GM23338 (cell line): Measurements from ENCODE around the gene C10orf105. TPM values are rescaled to one million over a fixed set of nuclear protein-coding genes. Genes with fewer than 3 reads are reported as not detected.

Experiments
- ATAC-seq: fragments of 200-7000 bp; cut with Tn5 transposase; 3 replicates; pipeline ENCODE4 v1.9.1; 2020
- DNase-seq: peaks from one replicate; pipeline ENCODE4 v3.0.0-alpha.2; 2015; ENCODE audit warnings: low spot score
- H2AFZ ChIP-seq: fragments of 200-600 bp; sonication (generic); 2 replicates; pipeline ENCODE4 v1.8.0; 2016; ENCODE audit warnings: antibody characterized with exemption, mild to moderate bottlenecking, moderate library complexity
- H3F3A ChIP-seq: fragments of 200-600 bp; sonication (generic); replicated peaks from 2 replicates; pipeline ENCODE4 v1.8.0; 2017; ENCODE audit warnings: antibody characterized with exemption, mixed run types, low read depth
- H3K27ac ChIP-seq: fragments of 200-600 bp; sonication (generic); 2 replicates; pipeline ENCODE4 v1.6.1; 2016; ENCODE audit warnings: low read depth
- H3K27me3 ChIP-seq: fragments of 200-600 bp; sonication (generic); 2 replicates; pipeline ENCODE4 v1.8.0; 2016; ENCODE audit warnings: mild to moderate bottlenecking, mixed run types, moderate library complexity; ENCODE audit not compliant: insufficient read depth
- H3K36me3 ChIP-seq: fragments of 200-600 bp; sonication (generic); 2 replicates; pipeline ENCODE4 v1.8.0; 2016; ENCODE audit warnings: mild to moderate bottlenecking; ENCODE audit not compliant: insufficient read depth
- H3K4me1 ChIP-seq: fragments of 200-600 bp; sonication (generic); 2 replicates; pipeline ENCODE4 v1.8.0; 2016; ENCODE audit warnings: mild to moderate bottlenecking, moderate library complexity; ENCODE audit not compliant: insufficient read depth
- H3K4me2 ChIP-seq: fragments of 200-600 bp; sonication (generic); 2 replicates; pipeline ENCODE4 v1.7.1; 2017; ENCODE audit warnings: mixed run types
- H3K4me3 ChIP-seq: fragments of 200-600 bp; sonication (generic); 2 replicates; pipeline ENCODE4 v1.6.1; 2016; ENCODE audit warnings: mixed run types
- H3K79me2 ChIP-seq: fragments of 200-600 bp; sonication (generic); replicated peaks from 2 replicates; pipeline ENCODE4 v1.8.0; 2017; ENCODE audit warnings: mild to moderate bottlenecking; ENCODE audit not compliant: insufficient read depth
- H3K9me2 ChIP-seq: fragments of 200-600 bp; sonication (generic); 2 replicates; pipeline ENCODE4 v1.8.0; 2017; ENCODE audit not compliant: insufficient read depth
- H4K20me1 ChIP-seq: fragments of 200-600 bp; sonication (generic); replicated peaks from 2 replicates; pipeline ENCODE4 v1.8.0; 2017; ENCODE audit warnings: mild to moderate bottlenecking; ENCODE audit not compliant: insufficient read depth
- H3K27ac Mint-ChIP-seq: 2 replicates; pipeline ENCODE4 v1.8.0; 2020; ENCODE audit warnings: inconsistent platforms, mild to moderate bottlenecking, moderate library complexity, mixed read lengths
- H3K27me3 Mint-ChIP-seq: 3 replicates; pipeline ENCODE4 v1.8.0; 2022; ENCODE audit warnings: low read depth, mild to moderate bottlenecking, moderate library complexity, mixed read lengths, inconsistent platforms; ENCODE audit not compliant: insufficient read depth, poor library complexity
- H3K36me3 Mint-ChIP-seq: 3 replicates; pipeline ENCODE4 v1.8.0; 2021; ENCODE audit warnings: low read depth, mild to moderate bottlenecking, inconsistent platforms, moderate library complexity, mixed read lengths
- H3K4me1 Mint-ChIP-seq: 3 replicates; pipeline ENCODE4 v1.8.0; 2020; ENCODE audit warnings: mild to moderate bottlenecking, inconsistent platforms, mixed read lengths
- H3K4me3 Mint-ChIP-seq: 3 replicates; pipeline ENCODE4 v1.8.0; 2021; ENCODE audit warnings: moderate library complexity, mild to moderate bottlenecking, inconsistent platforms, mixed read lengths
- H3K9me3 Mint-ChIP-seq: 3 replicates; pipeline ENCODE4 v1.8.0; 2020; ENCODE audit warnings: moderate library complexity, mild to moderate bottlenecking, inconsistent platforms, mixed read lengths
- CREB1 ChIP-seq: fragments of 250-450 bp; sonication (Bioruptor Pico); IDR thresholded peaks from 2 replicates; pipeline ENCODE4 v1.5.0; 2020; ENCODE audit warnings: low read depth, mild to moderate bottlenecking, moderate library complexity
- EZH2 ChIP-seq: fragments of 200-600 bp; sonication (generic); IDR thresholded peaks from one replicate; pipeline ENCODE4 v1.8.0; 2017; ENCODE audit warnings: antibody characterized with exemption, mild to moderate bottlenecking, low read depth; ENCODE audit not compliant: unreplicated experiment
- EZH2phosphoT487 ChIP-seq: fragments of 200-600 bp; sonication (generic); IDR thresholded peaks from one replicate; pipeline ENCODE4 v1.8.1; 2018; ENCODE audit warnings: antibody characterized with exemption; ENCODE audit not compliant: unreplicated experiment
- ZNF114 ChIP-seq: fragments of 250-450 bp; sonication (Bioruptor Pico); IDR thresholded peaks from 2 replicates; pipeline ENCODE4 v1.5.0; 2020; ENCODE audit warnings: mild to moderate bottlenecking, moderate library complexity
- ZNF331 ChIP-seq: fragments of 250-450 bp; sonication (Bioruptor Pico); IDR thresholded peaks from 2 replicates; pipeline ENCODE4 v1.5.0; 2020; ENCODE audit warnings: low read depth, mild to moderate bottlenecking, moderate library complexity
- polyA plus RNA-seq: library from polyadenylated mRNA; unstranded; fragments of >200 nt; fragmentation: Nextera tagmentation; extraction: Ambion mirVana; gene quantifications from 2 replicates; pipeline ENCODE4 v1.2.1, GENCODE V29; 2016
- total RNA-seq: library from RNA; depleted of rRNA; stranded (reverse); fragments of >200 nt; shearing (Covaris generic); gene quantifications from 2 replicates; pipeline ENCODE4 v1.2.3, GENCODE V29; 2014
- TF ChIP-seq, protein P1 (sequence below): fragments of 250-450 bp; sonication (Bioruptor Pico); IDR thresholded peaks from 2 replicates; pipeline ENCODE4 v1.5.0; 2020; ENCODE audit warnings: mild to moderate bottlenecking, moderate library complexity
- TF ChIP-seq, protein P2 (sequence below): IDR thresholded peaks from 2 replicates; pipeline ENCODE4 v1.6.1; 2016; ENCODE audit warnings: antibody characterized with exemption

Gene C10orf105
- total and polyA plus RNA-seq, 2 experiments from 2014 or later = 0.15 to 0.17 TPM

DNA sequence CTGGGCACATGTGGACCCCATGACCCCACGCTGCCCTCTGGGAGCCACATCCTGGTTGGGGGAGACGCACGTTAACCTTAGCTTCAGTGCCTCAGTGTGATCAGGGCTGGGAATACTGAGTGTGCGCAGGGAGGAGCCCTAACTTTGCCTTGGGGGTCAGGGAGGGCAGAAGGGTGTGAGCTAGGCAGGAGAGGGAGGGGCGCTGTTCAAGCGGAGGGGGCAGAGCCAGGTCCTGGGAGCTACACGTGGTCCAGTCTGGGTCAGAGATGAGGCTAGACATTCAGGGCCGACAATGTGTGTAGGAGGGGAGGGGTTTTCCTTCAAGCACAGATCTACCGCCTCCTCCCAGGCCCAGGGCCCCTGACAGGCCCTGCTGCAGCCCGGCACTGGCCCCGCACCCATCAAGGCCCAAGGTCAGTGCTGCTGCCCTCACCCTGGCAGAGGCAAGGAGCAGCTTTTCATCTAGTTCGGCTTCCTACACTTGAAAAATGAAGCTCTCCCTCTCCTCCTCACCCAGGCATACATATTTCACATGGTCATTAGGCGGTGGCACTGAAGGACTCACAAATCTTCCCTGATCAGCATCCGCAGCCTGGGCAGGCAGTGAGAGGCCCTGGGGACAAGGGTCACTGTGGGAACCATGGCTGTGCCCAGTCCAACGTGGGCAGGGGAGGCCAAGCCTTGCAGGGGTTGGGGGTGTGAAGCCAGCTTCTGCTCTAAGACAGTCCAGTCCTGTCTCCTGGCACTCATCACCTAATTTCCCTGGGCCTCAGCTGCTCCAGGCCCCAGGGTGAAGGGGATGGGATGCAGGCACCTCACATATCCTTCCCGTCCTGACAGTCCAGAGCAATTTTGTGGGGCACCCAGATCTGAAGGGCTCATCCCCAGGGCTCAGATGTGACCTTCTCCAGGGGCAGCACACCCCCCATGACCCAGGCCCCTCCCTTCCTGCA lies 47.3 kb downstream of the C10orf105 start:
- Mint-ChIP-seq H3K4me1 (no peaks in the 10 kb centered on the region; the same call in 2 of the 3 replicates), H3K4me3 (no peak overlapping the region), H3K27me3 (peaks cover 8% of the 10 kb centered on the region), H3K27ac (no peak overlapping the region), H3K36me3 (no peaks in the 10 kb centered on the region), H3K9me3 (no peaks in the 10 kb centered on the region)
- Histone ChIP-seq H3K4me1 (no peaks in the 10 kb centered on the region), H3K4me3 (no peak overlapping the region), H3K27ac (no peak overlapping the region), H3F3A (no peaks in the 10 kb centered on the region), H3K36me3 (no peaks in the 10 kb centered on the region), H3K4me2 (no peak overlapping the region), H3K9me2 (no peaks in the 10 kb centered on the region), H4K20me1 (no peaks in the 10 kb centered on the region), H2AFZ (no peak overlapping the region), H3K79me2 (no peaks in the 10 kb centered on the region), H3K27me3 (no peaks in the 10 kb centered on the region)
- no peak for TF ChIP-seq CREB1 (CRISPR knock-in tag)
- TF ChIP-seq, protein P1, sequence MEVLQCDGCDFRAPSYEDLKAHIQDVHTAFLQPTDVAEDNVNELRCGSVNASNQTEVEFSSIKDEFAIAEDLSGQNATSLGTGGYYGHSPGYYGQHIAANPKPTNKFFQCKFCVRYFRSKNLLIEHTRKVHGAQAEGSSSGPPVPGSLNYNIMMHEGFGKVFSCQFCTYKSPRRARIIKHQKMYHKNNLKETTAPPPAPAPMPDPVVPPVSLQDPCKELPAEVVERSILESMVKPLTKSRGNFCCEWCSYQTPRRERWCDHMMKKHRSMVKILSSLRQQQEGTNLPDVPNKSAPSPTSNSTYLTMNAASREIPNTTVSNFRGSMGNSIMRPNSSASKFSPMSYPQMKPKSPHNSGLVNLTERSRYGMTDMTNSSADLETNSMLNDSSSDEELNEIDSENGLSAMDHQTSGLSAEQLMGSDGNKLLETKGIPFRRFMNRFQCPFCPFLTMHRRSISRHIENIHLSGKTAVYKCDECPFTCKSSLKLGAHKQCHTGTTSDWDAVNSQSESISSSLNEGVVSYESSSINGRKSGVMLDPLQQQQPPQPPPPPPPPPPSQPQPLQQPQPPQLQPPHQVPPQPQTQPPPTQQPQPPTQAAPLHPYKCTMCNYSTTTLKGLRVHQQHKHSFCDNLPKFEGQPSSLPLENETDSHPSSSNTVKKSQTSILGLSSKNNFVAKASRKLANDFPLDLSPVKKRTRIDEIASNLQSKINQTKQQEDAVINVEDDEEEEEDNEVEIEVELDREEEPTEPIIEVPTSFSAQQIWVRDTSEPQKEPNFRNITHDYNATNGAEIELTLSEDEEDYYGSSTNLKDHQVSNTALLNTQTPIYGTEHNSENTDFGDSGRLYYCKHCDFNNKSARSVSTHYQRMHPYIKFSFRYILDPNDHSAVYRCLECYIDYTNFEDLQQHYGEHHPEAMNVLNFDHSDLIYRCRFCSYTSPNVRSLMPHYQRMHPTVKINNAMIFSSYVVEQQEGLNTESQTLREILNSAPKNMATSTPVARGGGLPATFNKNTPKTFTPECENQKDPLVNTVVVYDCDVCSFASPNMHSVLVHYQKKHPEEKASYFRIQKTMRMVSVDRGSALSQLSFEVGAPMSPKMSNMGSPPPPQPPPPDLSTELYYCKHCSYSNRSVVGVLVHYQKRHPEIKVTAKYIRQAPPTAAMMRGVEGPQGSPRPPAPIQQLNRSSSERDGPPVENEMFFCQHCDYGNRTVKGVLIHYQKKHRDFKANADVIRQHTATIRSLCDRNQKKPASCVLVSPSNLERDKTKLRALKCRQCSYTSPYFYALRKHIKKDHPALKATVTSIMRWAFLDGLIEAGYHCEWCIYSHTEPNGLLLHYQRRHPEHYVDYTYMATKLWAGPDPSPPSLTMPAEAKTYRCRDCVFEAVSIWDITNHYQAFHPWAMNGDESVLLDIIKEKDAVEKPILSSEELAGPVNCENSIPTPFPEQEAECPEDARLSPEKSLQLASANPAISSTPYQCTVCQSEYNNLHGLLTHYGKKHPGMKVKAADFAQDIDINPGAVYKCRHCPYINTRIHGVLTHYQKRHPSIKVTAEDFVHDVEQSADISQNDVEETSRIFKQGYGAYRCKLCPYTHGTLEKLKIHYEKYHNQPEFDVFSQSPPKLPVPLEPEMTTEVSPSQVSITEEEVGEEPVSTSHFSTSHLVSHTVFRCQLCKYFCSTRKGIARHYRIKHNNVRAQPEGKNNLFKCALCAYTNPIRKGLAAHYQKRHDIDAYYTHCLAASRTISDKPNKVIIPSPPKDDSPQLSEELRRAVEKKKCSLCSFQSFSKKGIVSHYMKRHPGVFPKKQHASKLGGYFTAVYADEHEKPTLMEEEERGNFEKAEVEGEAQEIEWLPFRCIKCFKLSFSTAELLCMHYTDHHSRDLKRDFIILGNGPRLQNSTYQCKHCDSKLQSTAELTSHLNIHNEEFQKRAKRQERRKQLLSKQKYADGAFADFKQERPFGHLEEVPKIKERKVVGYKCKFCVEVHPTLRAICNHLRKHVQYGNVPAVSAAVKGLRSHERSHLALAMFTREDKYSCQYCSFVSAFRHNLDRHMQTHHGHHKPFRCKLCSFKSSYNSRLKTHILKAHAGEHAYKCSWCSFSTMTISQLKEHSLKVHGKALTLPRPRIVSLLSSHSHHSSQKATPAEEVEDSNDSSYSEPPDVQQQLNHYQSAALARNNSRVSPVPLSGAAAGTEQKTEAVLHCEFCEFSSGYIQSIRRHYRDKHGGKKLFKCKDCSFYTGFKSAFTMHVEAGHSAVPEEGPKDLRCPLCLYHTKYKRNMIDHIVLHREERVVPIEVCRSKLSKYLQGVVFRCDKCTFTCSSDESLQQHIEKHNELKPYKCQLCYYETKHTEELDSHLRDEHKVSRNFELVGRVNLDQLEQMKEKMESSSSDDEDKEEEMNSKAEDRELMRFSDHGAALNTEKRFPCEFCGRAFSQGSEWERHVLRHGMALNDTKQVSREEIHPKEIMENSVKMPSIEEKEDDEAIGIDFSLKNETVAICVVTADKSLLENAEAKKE (CRISPR knock-in tag) = no peak
- no peak for TF ChIP-seq ZNF114 (CRISPR knock-in tag)
- TF ChIP-seq EZH2 = no peak
- TF ChIP-seq, protein P2, sequence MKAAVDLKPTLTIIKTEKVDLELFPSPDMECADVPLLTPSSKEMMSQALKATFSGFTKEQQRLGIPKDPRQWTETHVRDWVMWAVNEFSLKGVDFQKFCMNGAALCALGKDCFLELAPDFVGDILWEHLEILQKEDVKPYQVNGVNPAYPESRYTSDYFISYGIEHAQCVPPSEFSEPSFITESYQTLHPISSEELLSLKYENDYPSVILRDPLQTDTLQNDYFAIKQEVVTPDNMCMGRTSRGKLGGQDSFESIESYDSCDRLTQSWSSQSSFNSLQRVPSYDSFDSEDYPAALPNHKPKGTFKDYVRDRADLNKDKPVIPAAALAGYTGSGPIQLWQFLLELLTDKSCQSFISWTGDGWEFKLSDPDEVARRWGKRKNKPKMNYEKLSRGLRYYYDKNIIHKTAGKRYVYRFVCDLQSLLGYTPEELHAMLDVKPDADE = no peak
- TF ChIP-seq ZNF331 (CRISPR knock-in tag) = no peak
- TF ChIP-seq EZH2phosphoT487 = no peak
- ATAC-seq = no peak; the same call in 2 of the 3 replicates
- no peak for DNase-seq
